HG02763 (cell line): ENCODE results near the gene SRP72.

Experiments
- ATAC-seq: cut with Tn5 transposase; IDR thresholded peaks from one replicate; pipeline ENCODE4 v1.9.1; 2021; ENCODE audit warnings: mild to moderate bottlenecking, moderate library complexity; ENCODE audit not compliant: unreplicated experiment

The SRP72 gene

DNA sequence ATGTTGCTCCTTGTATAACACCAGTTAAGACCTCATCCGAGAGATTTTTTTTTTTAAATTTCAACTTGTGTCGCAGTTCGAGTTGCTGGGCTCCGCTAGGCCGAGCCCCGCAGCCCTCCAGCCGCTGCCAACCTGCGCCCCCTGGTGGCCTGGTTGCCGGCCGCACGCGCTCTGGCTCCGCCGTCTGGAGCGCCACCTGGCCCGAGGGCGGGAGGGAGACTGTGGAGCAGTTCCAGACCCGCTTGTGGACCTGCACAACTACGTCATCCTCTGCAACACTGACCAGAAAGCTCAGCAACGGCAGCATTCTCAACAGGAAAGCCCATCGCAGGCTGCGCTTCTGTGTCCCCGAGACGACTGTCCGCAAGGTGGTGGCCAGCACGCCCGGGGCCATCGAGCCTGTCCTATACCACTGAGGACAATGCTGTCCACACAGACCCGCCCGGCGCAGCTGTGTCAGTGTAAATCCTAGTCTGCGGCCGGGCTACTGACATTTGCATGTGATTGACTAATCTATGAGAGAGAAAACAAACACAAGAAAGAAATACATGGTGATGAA, 77.2 kb downstream of the SRP72 start:
- peak; percentile 98 for ATAC-seq

GRCh38 chr4:56550642-56551041, 83.2 kb downstream of the SRP72 start:
- no peak for ATAC-seq

DNA sequence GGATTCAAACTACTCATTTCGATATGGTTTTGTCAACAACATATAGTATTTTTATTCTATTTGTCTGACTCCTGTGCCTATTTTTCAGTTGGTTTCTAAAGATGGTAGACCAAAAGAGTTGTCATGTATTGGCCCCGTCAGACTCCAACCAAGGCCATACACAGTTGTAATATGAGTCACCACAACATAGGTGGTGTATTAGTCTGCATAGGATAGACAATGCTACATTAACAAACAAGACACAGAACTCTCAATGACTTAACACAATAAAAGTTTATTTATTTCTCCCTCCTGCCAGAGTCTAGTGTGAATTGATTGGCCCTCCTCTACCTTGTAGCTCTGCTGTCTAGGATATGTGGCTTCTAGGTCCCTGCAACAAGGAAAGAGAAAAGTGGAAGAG, 84.1 kb downstream of the SRP72 start:
- no peak for ATAC-seq

DNA sequence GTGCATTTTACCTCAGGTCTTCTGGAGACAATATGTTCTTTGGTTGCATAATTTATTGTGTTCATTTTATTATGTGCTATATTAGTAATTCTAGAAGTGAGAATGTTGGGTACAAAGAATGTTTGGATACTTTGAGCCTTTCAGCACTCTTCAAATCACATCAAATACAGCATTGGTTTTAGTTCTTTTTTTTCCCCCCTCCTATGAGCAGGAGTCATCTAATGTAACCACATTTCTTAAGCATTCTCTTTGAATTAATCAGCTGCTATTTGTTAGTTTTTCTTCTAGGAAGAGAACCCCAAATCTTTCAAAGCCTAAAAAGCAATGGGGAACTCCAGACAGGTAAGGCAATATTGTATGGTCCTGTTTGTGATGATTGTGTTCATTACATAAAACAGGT, 84.9 kb downstream of the SRP72 start:
- ATAC-seq, result no peak
